ENCODE results near the gene DUSP16. TPM values are rescaled to one million over a fixed set of nuclear protein-coding genes. Genes with fewer than 3 reads are reported as not detected.

Gene DUSP16
- total and polyA plus RNA-seq, 5 donors, result 4.2 to 17.2 (median 12.4) TPM

GRCh38 chr12:12546314-12546772 lies 16.3 kb downstream of the DUSP16 start:
- intact Hi-C loops (cut with DNase I), result no loop called here
- WGBS, result 100% methylated on average over 1 of the region's 1 CpG
- no peaks in the 10 kb centered on the region for H3K9me3 ChIP-seq (ENCODE audit: control insufficient read depth, low read length)
- peaks cover 3% of the 10 kb centered on the region for H3K4me1 ChIP-seq (ENCODE audit: control insufficient read depth, insufficient read depth, low read length)
- ATAC-seq, result no peak
- no peak overlapping the region for H3K4me3 ChIP-seq (ENCODE audit: low read length)
- H3K27me3 ChIP-seq (ENCODE audit: control insufficient read depth, insufficient read depth), result no peaks in the 10 kb centered on the region
- no peak for DNase-seq
- no peak overlapping the region for H3K27ac ChIP-seq (ENCODE audit: low read length)

GRCh38 chr12:12543959-12544358 lies 18.7 kb downstream of the DUSP16 start:
- no peaks in the 10 kb centered on the region for H3K27me3 ChIP-seq (ENCODE audit: control insufficient read depth, insufficient read depth)
- H3K9me3 ChIP-seq (ENCODE audit: control insufficient read depth, low read length), result no peaks in the 10 kb centered on the region
- peaks cover 3% of the 10 kb centered on the region for H3K4me1 ChIP-seq (ENCODE audit: control insufficient read depth, insufficient read depth, low read length)
- DNase-seq (no peak), ATAC-seq (no peak)
- no peak overlapping the region for H3K27ac ChIP-seq (ENCODE audit: low read length)
- no peak overlapping the region for H3K4me3 ChIP-seq (ENCODE audit: low read length)
- intact Hi-C loops (cut with DNase I), result no loop called here
- 89% methylated on average over 2 of the region's 2 CpGs for WGBS

- Histone ChIP-seq H3K9me3 (ENCODE audit: control insufficient read depth, low read length) (no peaks in the 10 kb centered on the region), H3K27ac (ENCODE audit: low read length) (no peak overlapping the region), H3K27me3 (ENCODE audit: control insufficient read depth, insufficient read depth) (no peaks in the 10 kb centered on the region), H3K4me1 (ENCODE audit: control insufficient read depth, insufficient read depth, low read length) (peaks cover 3% of the 10 kb centered on the region), H3K4me3 (ENCODE audit: low read length) (no peak overlapping the region)
- intact Hi-C loops (cut with DNase I), result no loop called here
- ATAC-seq (no peak), DNase-seq (no peak)
- 75% methylated on average over 4 of the region's 4 CpGs for WGBS
Measured at GRCh38 chr12:12542964-12543363, 19.7 kb downstream of the DUSP16 start.

DNA sequence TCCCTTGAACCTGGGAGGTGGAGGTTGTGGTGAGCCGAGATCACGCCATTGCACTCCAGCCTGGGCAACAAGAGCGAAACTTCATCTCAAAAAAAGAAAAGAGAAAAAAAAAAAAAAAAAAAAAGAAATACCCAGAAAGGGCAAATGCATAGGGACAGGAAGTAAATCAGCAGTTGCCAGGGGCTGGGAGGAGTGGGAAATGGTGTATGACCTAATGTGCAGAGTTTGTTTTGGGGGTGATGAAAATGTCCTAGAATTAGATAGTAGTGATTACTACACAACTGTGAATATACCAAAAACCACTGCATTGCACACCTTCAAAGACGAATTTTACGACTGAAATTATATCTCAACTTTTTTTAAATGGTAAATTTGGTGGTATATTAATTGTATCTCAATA lies 20.4 kb downstream of the DUSP16 start:
- Histone ChIP-seq H3K27me3 (ENCODE audit: control insufficient read depth, insufficient read depth) (no peaks in the 10 kb centered on the region), H3K4me1 (ENCODE audit: control insufficient read depth, insufficient read depth, low read length) (peaks cover 3% of the 10 kb centered on the region), H3K27ac (ENCODE audit: low read length) (no peak overlapping the region), H3K9me3 (ENCODE audit: control insufficient read depth, low read length) (no peaks in the 10 kb centered on the region), H3K4me3 (ENCODE audit: low read length) (no peak overlapping the region)
- ATAC-seq (no peak), DNase-seq (no peak)
- intact Hi-C loops (cut with DNase I), result no loop called here
- WGBS, result 96% methylated on average over 5 of the region's 5 CpGs

- 97% methylated on average over 4 of the region's 4 CpGs for WGBS
- Histone ChIP-seq H3K27me3 (ENCODE audit: control insufficient read depth, insufficient read depth) (no peaks in the 10 kb centered on the region), H3K4me1 (ENCODE audit: control insufficient read depth, insufficient read depth, low read length) (peaks cover 3% of the 10 kb centered on the region), H3K4me3 (ENCODE audit: low read length) (no peak overlapping the region), H3K27ac (ENCODE audit: low read length) (no peak overlapping the region), H3K9me3 (ENCODE audit: control insufficient read depth, low read length) (no peaks in the 10 kb centered on the region)
- ATAC-seq (no peak), DNase-seq (no peak)
- intact Hi-C loops (cut with DNase I), result no loop called here
Measured at GRCh38 chr12:12541782-12542181, 20.9 kb downstream of the DUSP16 start.

- no peaks in the 10 kb centered on the region for H3K9me3 ChIP-seq (ENCODE audit: control insufficient read depth, low read length)
- no peak for DNase-seq
- peaks cover 3% of the 10 kb centered on the region for H3K4me1 ChIP-seq (ENCODE audit: control insufficient read depth, insufficient read depth, low read length)
- no peak overlapping the region for H3K4me3 ChIP-seq (ENCODE audit: low read length)
- no peak overlapping the region for H3K27ac ChIP-seq (ENCODE audit: low read length)
- H3K27me3 ChIP-seq (ENCODE audit: control insufficient read depth, insufficient read depth), result no peaks in the 10 kb centered on the region
- intact Hi-C loops (cut with DNase I), result no loop called here
- WGBS, result 77% methylated on average over 5 of the region's 5 CpGs
- ATAC-seq, result peak in 1 of 2 donors; percentile 16
Measured at GRCh38 chr12:12540261-12541013, 22.2 kb downstream of the DUSP16 start.

DNA sequence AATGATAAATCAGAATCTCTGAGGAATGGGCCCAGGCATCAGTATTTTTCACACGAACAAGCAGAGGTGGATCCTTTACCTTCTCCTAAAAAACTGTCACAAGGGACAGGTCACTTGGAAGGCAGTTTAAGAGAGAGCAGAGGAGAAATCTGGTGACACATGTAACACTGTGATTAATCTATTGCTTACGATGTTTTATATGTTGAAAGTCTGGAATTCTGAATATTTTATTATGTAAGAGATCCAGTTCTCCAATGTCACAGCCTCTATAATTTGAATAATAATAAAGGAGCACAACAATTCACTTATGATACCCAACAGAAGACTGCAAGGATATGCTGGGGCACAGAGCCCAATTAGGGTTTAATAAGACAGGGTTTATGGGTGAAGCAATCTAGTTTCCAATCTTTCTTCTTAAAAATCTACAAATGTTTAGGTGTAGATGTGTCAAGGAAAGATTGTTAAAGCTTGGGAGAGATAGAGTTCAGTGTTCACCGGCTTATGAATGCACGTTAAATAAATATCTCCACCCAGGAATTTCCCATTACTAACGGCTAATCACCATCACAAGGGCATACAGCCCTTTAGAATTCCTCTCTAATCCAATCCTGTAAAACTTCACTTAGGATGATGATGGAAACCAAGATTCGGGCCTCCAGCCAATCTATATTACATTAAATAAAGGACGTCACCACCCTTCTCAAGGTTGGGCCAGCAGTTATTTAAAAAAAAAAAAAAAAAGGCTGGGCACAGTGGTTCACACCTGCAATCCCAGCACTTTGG lies 23.4 kb downstream of the DUSP16 start:
- no peaks in the 10 kb centered on the region for H3K9me3 ChIP-seq (ENCODE audit: control insufficient read depth, low read length)
- 84% methylated on average over 7 of the region's 7 CpGs for WGBS
- DNase-seq (no peak), ATAC-seq (no peak)
- intact Hi-C loops (cut with DNase I), result no loop called here
- H3K4me3 ChIP-seq (ENCODE audit: low read length), result no peak overlapping the region
- H3K4me1 ChIP-seq (ENCODE audit: control insufficient read depth, insufficient read depth, low read length), result peaks cover 6% of the 10 kb centered on the region
- no peak overlapping the region for H3K27ac ChIP-seq (ENCODE audit: low read length)
- no peaks in the 10 kb centered on the region for H3K27me3 ChIP-seq (ENCODE audit: control insufficient read depth, insufficient read depth)

DNA sequence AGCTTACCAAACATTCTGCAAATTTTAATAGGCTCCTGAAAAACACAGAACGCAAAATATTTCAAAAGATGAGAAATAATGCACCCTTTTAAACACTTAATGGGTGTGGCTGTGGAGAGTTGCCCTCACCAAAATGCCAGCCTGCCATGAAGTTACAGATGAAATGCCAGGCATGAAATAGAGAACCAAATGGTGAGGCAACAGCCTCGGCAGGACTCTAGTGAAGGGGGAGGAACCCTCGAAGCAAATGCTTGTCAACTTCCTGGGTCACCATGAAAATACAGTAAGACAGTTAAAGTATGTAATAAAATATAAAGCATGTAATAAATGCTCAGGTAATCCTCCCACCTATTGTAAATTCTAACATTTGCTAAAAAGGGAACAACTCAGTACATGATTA lies 24.1 kb downstream of the DUSP16 start:
- no peak overlapping the region for H3K27ac ChIP-seq (ENCODE audit: low read length)
- 66% methylated on average over 3 of the region's 3 CpGs for WGBS
- ATAC-seq, result no peak
- DNase-seq, result no peak
- H3K27me3 ChIP-seq (ENCODE audit: control insufficient read depth, insufficient read depth), result no peaks in the 10 kb centered on the region
- intact Hi-C loops (cut with DNase I), result no loop called here
- no peak overlapping the region for H3K4me3 ChIP-seq (ENCODE audit: low read length)
- H3K4me1 ChIP-seq (ENCODE audit: control insufficient read depth, insufficient read depth, low read length), result peaks cover 10% of the 10 kb centered on the region
- H3K9me3 ChIP-seq (ENCODE audit: control insufficient read depth, low read length), result no peaks in the 10 kb centered on the region

DNA sequence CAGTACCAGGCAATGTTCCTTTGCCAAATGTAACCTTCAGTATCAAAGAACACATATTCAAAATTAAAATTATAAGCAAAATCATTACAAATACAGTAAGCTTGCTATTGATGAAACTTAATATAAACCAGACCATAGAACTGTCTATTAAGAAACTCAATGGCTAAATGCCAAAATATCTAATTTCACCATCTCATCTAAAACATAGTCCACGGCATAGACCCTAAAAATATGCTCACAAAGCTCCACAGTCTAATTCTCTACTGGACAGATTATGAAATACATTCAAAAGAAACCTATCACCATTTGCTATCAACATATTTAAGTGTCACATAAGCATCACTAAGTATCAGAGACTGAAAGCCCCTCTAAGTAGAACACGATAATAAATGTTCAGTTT lies 25.2 kb downstream of the DUSP16 start:
- Histone ChIP-seq H3K9me3 (ENCODE audit: control insufficient read depth, low read length) (no peaks in the 10 kb centered on the region), H3K4me1 (ENCODE audit: control insufficient read depth, insufficient read depth, low read length) (peaks cover 14% of the 10 kb centered on the region), H3K27me3 (ENCODE audit: control insufficient read depth, insufficient read depth) (no peaks in the 10 kb centered on the region), H3K4me3 (ENCODE audit: low read length) (no peak overlapping the region), H3K27ac (ENCODE audit: low read length) (no peak overlapping the region)
- intact Hi-C loops (cut with DNase I), result no loop called here
- 74% methylated on average over 2 of the region's 2 CpGs for WGBS
- no peak for DNase-seq
- ATAC-seq, result no peak

DNA sequence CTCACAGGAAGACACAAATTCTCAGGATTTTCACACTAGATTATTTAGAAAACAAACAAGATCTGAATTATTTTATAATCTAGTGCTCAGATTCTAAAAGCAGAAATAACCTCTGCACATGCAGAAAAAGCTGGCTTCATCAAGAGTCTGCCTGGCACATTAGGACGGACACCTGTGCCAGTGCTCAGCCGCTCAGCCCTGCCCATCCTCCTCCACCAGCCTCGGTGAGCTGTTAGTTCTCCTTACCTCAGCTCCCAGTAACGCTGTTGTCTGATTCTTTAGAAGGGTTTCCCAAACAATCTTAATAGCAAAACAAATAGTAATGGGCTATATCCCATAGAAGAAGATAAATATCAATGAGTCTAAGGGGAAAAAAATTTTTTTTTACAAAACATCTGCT lies 27.7 kb downstream of the DUSP16 start:
- ATAC-seq (no peak), DNase-seq (no peak)
- H3K27me3 ChIP-seq (ENCODE audit: control insufficient read depth, insufficient read depth), result no peaks in the 10 kb centered on the region
- H3K4me1 ChIP-seq (ENCODE audit: control insufficient read depth, insufficient read depth, low read length), result peaks cover 11% of the 10 kb centered on the region
- intact Hi-C loops (cut with DNase I), result no loop called here
- H3K27ac ChIP-seq (ENCODE audit: low read length), result no peak overlapping the region
- no peak overlapping the region for H3K4me3 ChIP-seq (ENCODE audit: low read length)
- 71% methylated on average over 4 of the region's 4 CpGs for WGBS
- no peaks in the 10 kb centered on the region for H3K9me3 ChIP-seq (ENCODE audit: control insufficient read depth, low read length)

DNA sequence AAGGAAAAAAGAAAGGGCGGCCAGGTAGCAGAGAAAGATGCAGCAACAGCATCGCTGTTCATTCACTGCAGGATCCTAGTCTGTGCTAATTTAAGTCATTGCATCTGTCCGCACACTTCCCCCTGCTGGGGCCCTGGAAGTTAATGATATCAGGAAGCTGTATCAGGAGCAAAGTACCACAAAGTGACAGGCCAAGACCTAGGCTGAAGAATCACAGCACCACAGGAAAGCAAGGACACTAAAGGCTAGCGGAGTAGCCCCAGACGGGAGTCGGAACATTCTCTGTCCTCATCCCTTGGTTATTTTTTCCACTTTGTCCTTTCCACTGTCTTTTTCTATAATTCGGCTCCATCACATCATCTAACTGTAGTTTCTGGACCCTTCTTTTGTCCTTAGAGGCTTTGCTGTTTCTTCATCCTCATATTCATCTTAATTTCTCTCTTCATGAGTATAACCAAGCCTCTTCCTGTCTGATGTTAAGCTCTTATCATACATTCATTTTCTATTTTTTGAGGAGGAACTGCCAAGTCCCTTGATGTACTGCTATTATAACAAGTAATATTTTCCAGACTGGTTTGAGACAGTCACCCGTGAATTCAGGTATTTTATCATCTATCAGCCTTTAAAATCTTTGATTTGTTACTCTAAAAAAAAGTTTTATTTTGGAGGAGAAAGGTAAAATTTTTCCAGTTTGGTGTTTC lies 28.3 kb downstream of the DUSP16 start:
- H3K4me1 ChIP-seq (ENCODE audit: control insufficient read depth, insufficient read depth, low read length), result peaks cover 11% of the 10 kb centered on the region
- no peak overlapping the region for H3K4me3 ChIP-seq (ENCODE audit: low read length)
- H3K27me3 ChIP-seq (ENCODE audit: control insufficient read depth, insufficient read depth), result no peaks in the 10 kb centered on the region
- 58% methylated on average over 8 of the region's 8 CpGs for WGBS
- no peaks in the 10 kb centered on the region for H3K9me3 ChIP-seq (ENCODE audit: control insufficient read depth, low read length)
- intact Hi-C loops (cut with DNase I), result no loop called here
- DNase-seq, result no peak
- H3K27ac ChIP-seq (ENCODE audit: low read length), result peak overlapping the region; percentile 27
- ATAC-seq, result peak; percentile 60 to 63
